H9 (cell line): Measurements from ENCODE around the gene DAAM1. TPM values are rescaled to one million over a fixed set of nuclear protein-coding genes. Genes with fewer than 3 reads are reported as not detected.

ENCODE experiments used
- DNase-seq: peaks from one replicate; pipeline ENCODE4 v3.0.0-alpha.2; 2017
- H2AFZ ChIP-seq: one replicate; pipeline ENCODE4 v1.6.1; 2013; ENCODE audit warnings: mild to moderate bottlenecking, low read length, control low read depth, moderate library complexity
- H2AK5ac ChIP-seq: 2 replicates; pipeline ENCODE4 v1.6.1; 2013; ENCODE audit warnings: low read length, control low read depth, mixed read lengths; ENCODE audit not compliant: insufficient read length
- H2BK120ac ChIP-seq: one replicate; pipeline ENCODE4 v1.6.1; 2013; ENCODE audit warnings: low read depth, mild to moderate bottlenecking, low read length, control low read depth, inconsistent platforms; ENCODE audit not compliant: poor library complexity, severe bottlenecking
- H2BK12ac ChIP-seq: 2 replicates; pipeline ENCODE4 v1.6.1; 2013; ENCODE audit warnings: low read length, control low read depth, mixed read lengths, low read depth; ENCODE audit not compliant: insufficient read length
- H2BK15ac ChIP-seq: 2 replicates; pipeline ENCODE4 v1.6.1; 2013; ENCODE audit warnings: low read depth, low read length, control low read depth
- H2BK20ac ChIP-seq: one replicate; pipeline ENCODE4 v1.6.1; 2013; ENCODE audit warnings: low read depth, mild to moderate bottlenecking, low read length, control low read depth, inconsistent platforms; ENCODE audit not compliant: poor library complexity, severe bottlenecking
- H2BK5ac ChIP-seq: 2 replicates; pipeline ENCODE4 v1.6.1; 2013; ENCODE audit warnings: low read length, control low read depth, mixed read lengths; ENCODE audit not compliant: insufficient read length
- H3K14ac ChIP-seq: 2 replicates; pipeline ENCODE4 v1.6.1; 2013; ENCODE audit warnings: low read length, control low read depth; ENCODE audit not compliant: insufficient read depth
- H3K18ac ChIP-seq: 2 replicates; pipeline ENCODE4 v1.6.1; 2013; ENCODE audit warnings: low read depth, mild to moderate bottlenecking, mixed read lengths, low read length, control low read depth; ENCODE audit not compliant: insufficient read length
- H3K23ac ChIP-seq: 2 replicates; pipeline ENCODE4 v1.6.1; 2013; ENCODE audit warnings: low read length, control low read depth, mixed read lengths, low read depth; ENCODE audit not compliant: insufficient read length
- H3K23me2 ChIP-seq: 2 replicates; pipeline ENCODE4 v1.6.1; 2013; ENCODE audit warnings: low read depth, mild to moderate bottlenecking, mixed read lengths, low read length, control low read depth; ENCODE audit not compliant: insufficient read length, poor library complexity, severe bottlenecking
- H3K27ac ChIP-seq: 2 replicates; pipeline ENCODE4 v1.5.1; 2013; ENCODE audit warnings: low read length, control low read depth, mixed read lengths, low read depth; ENCODE audit not compliant: insufficient read length
- H3K27me3 ChIP-seq: 2 replicates; pipeline ENCODE4 v1.6.1; 2013; ENCODE audit warnings: low read length, control low read depth, inconsistent platforms; ENCODE audit not compliant: insufficient read depth
- H3K4ac ChIP-seq: 2 replicates; pipeline ENCODE4 v1.6.1; 2013; ENCODE audit warnings: low read depth, mild to moderate bottlenecking, control low read depth, inconsistent platforms, low read length, moderate library complexity
- H3K4me1 ChIP-seq: 2 replicates; pipeline ENCODE4 v1.6.1; 2013; ENCODE audit warnings: low read length, control low read depth, inconsistent platforms; ENCODE audit not compliant: insufficient read depth
- H3K4me2 ChIP-seq: 2 replicates; pipeline ENCODE4 v1.6.1; 2013; ENCODE audit warnings: low read length, control low read depth, mixed read lengths; ENCODE audit not compliant: insufficient read length, insufficient read depth
- H3K56ac ChIP-seq: 2 replicates; pipeline ENCODE4 v1.6.1; 2013; ENCODE audit warnings: low read depth, mild to moderate bottlenecking, mixed read lengths, low read length, control low read depth; ENCODE audit not compliant: insufficient read length
- H3K79me1 ChIP-seq: 2 replicates; pipeline ENCODE4 v1.6.1; 2013; ENCODE audit warnings: low read depth, mild to moderate bottlenecking, moderate library complexity, low read length, control low read depth, inconsistent platforms; ENCODE audit not compliant: insufficient read depth, poor library complexity, severe bottlenecking
- H3K79me2 ChIP-seq: 2 replicates; pipeline ENCODE4 v1.6.1; 2013; ENCODE audit warnings: low read length, control low read depth, inconsistent platforms; ENCODE audit not compliant: insufficient read depth
- H3K9ac ChIP-seq: 2 replicates; pipeline ENCODE4 v1.6.1; 2013; ENCODE audit warnings: low read length, control low read depth, mixed read lengths; ENCODE audit not compliant: insufficient read length; ENCODE audit errors: extremely low read depth
- H3K9me3 ChIP-seq: one replicate; pipeline ENCODE4 v1.6.1; 2013; ENCODE audit warnings: low read depth, low read length, inconsistent platforms; ENCODE audit not compliant: control insufficient read depth
- H3T11ph ChIP-seq: one replicate; pipeline ENCODE4 v1.6.1; 2013; ENCODE audit warnings: mild to moderate bottlenecking, low read length, control low read depth, inconsistent platforms
- H4K20me1 ChIP-seq: one replicate; pipeline ENCODE4 v1.6.1; 2013; ENCODE audit not compliant: control insufficient read depth, insufficient read length, insufficient read depth
- H4K5ac ChIP-seq: 2 replicates; pipeline ENCODE4 v1.6.1; 2013; ENCODE audit warnings: low read depth, mild to moderate bottlenecking, mixed read lengths, low read length, control low read depth; ENCODE audit not compliant: insufficient read length
- H4K8ac ChIP-seq: replicated peaks from 2 replicates; pipeline ENCODE4 v1.6.1; 2013; ENCODE audit warnings: low read length, control low read depth, mixed read lengths, low read depth; ENCODE audit not compliant: insufficient read length
- H4K91ac ChIP-seq: 2 replicates; pipeline ENCODE4 v1.6.1; 2013; ENCODE audit warnings: low read depth, mild to moderate bottlenecking, moderate library complexity, mixed read lengths, low read length, control low read depth; ENCODE audit not compliant: insufficient read length
- H3K27ac Mint-ChIP-seq, 3 experiments: 2 replicates in 2 of 3; 3 replicates in 1 of 3; pipeline ENCODE4 v1.8.0; 2020 to 2021; ENCODE audit warnings: mixed read lengths in 3 of 3, mild to moderate bottlenecking in 1 of 3, moderate library complexity in 1 of 3
- H3K27me3 Mint-ChIP-seq: 2 replicates; pipeline ENCODE4 v1.8.0; 2021; ENCODE audit warnings: low read depth, mild to moderate bottlenecking, moderate library complexity, mixed read lengths
- H3K36me3 Mint-ChIP-seq, 3 experiments: 2 replicates in 2 of 3; 3 replicates in 1 of 3; pipeline ENCODE4 v1.8.0; 2020 to 2021; ENCODE audit warnings: low read depth in 3 of 3, mixed read lengths in 3 of 3; ENCODE audit not compliant: insufficient read depth in 1 of 3
- H3K4me1 Mint-ChIP-seq, 2 experiments: 2 replicates each; pipeline ENCODE4 v1.8.0; 2020; ENCODE audit warnings: mixed read lengths in 2 of 2
- H3K4me3 Mint-ChIP-seq, 2 experiments: 2 replicates in 1 of 2; 3 replicates in 1 of 2; pipeline ENCODE4 v1.8.0; 2020 to 2021; ENCODE audit warnings: mild to moderate bottlenecking in 2 of 2, mixed read lengths in 2 of 2, moderate library complexity in 1 of 2
- H3K9me3 Mint-ChIP-seq, 2 experiments: 2 replicates in 1 of 2; 3 replicates in 1 of 2; pipeline ENCODE4 v1.8.0; 2020; ENCODE audit warnings: mild to moderate bottlenecking in 2 of 2, mixed read lengths in 2 of 2, moderate library complexity in 1 of 2
- WGBS: extraction: QIAGEN DNeasy Blood & Tissue Kit; methylation state at CpG from one replicate; pipeline ENCODE4 v1.1.7; 2013; ENCODE audit warnings: missing lambda C conversion rate, low lambda C conversion rate, mixed read lengths; ENCODE audit not compliant: insufficient read length; ENCODE audit errors: extremely low coverage; 5-methylcytosine and 5-hydroxymethylcytosine counted together
- total RNA-seq: library from RNA; stranded (reverse); gene quantifications from 2 replicates; pipeline ENCODE4 v1.2.1, GENCODE V29; 2021
- TF ChIP-seq, protein P1 (sequence below): fragments of 200-600 bp; sonication (generic); conservative IDR thresholded peaks from 3 replicates; pipeline ENCODE4 v1.8.0; 2021; ENCODE audit warnings: antibody characterized with exemption, mild to moderate bottlenecking

DAAM1 gene
- total RNA-seq, 1 experiment from 2014 or later, result 19.5 TPM

DNA sequence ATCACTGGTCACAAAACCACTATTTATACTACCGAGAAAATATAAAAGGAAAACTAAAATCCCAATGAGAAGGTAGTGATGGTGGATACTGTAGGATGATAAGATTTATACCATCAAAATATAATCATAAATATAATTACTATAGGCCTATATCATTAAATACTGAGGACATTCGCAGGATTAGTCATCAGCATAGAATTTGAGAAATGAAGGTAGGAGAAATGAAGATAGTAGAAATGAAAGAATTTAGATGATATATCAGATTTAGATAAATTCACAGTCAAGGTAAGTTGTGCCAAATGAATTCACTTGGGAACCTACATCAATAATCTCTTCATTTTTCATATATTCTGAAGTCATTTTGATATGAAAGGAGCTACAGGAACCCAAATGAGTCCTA lies 82.8 kb downstream of the DAAM1 start:
- no peak overlapping the region for H3K27ac Mint-ChIP-seq
- H3T11ph ChIP-seq, result no peak overlapping the region
- no CpG with 5 or more reads among the region's 2 CpGs for WGBS

More for the DNA sequence above, 82.8 kb downstream of the DAAM1 start:
- Mint-ChIP-seq H3K4me1 (peaks cover 3 to 8% of the 10 kb centered on the region in 2 experiments), H3K4me3 (no peak overlapping the region), H3K36me3 (peaks cover 0 to 1% (median 0%) of the 10 kb centered on the region in 3 experiments; a peak in 2 of 7 replicates), H3K27me3 (no peaks in the 10 kb centered on the region), H3K9me3 (no peaks in the 10 kb centered on the region)
- DNase-seq, result no peak
- Histone ChIP-seq H2BK15ac (no peak overlapping the region), H4K5ac (no peak overlapping the region), H3K9me3 (no peaks in the 10 kb centered on the region), H4K20me1 (no peaks in the 10 kb centered on the region), H3K4me2 (no peak overlapping the region), H3K9ac (no peak overlapping the region), H2BK120ac (no peak overlapping the region), H3K4me1 (no peaks in the 10 kb centered on the region), H3K18ac (no peak overlapping the region), H3K14ac (no peak overlapping the region), H2AFZ (no peak overlapping the region), H3K23ac (no peak overlapping the region), H4K91ac (no peak overlapping the region), H4K8ac (no peak overlapping the region), H3K79me2 (no peaks in the 10 kb centered on the region), H3K4ac (no peak overlapping the region), H3K56ac (no peak overlapping the region), H3K27ac (no peak overlapping the region), H2BK12ac (no peak overlapping the region), H2BK20ac (no peak overlapping the region), H2AK5ac (no peak overlapping the region), H3K79me1 (no peaks in the 10 kb centered on the region), H3K23me2 (no peaks in the 10 kb centered on the region), H3K27me3 (no peaks in the 10 kb centered on the region), H2BK5ac (no peak overlapping the region)
- TF ChIP-seq, protein P1, sequence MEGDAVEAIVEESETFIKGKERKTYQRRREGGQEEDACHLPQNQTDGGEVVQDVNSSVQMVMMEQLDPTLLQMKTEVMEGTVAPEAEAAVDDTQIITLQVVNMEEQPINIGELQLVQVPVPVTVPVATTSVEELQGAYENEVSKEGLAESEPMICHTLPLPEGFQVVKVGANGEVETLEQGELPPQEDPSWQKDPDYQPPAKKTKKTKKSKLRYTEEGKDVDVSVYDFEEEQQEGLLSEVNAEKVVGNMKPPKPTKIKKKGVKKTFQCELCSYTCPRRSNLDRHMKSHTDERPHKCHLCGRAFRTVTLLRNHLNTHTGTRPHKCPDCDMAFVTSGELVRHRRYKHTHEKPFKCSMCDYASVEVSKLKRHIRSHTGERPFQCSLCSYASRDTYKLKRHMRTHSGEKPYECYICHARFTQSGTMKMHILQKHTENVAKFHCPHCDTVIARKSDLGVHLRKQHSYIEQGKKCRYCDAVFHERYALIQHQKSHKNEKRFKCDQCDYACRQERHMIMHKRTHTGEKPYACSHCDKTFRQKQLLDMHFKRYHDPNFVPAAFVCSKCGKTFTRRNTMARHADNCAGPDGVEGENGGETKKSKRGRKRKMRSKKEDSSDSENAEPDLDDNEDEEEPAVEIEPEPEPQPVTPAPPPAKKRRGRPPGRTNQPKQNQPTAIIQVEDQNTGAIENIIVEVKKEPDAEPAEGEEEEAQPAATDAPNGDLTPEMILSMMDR, result no peak
